Smooth muscle cell (in vitro differentiated cells): ENCODE data around the gene GRIK5. TPM values are rescaled to one million over a fixed set of nuclear protein-coding genes. Genes with fewer than 3 reads are reported as not detected.

Source experiments
- DNase-seq: peaks from one replicate; lab custom pipeline; 2025; ENCODE audit not compliant: unreplicated experiment; lab: John Stamatoyannopoulos, UW
- H2AFZ ChIP-seq: fragments of 200-600 bp; sonication (generic); 2 replicates; pipeline ENCODE4 v1.6.0; 2016; ENCODE audit warnings: antibody characterized with exemption, low read depth, mild to moderate bottlenecking
- H3F3A ChIP-seq: fragments of 200-600 bp; sonication (generic); 2 replicates; pipeline ENCODE4 v1.6.0; 2017; ENCODE audit warnings: antibody characterized with exemption, low read depth
- H3K27ac ChIP-seq: fragments of 200-600 bp; sonication (generic); 2 replicates; pipeline ENCODE4 v1.5.1; 2016; ENCODE audit warnings: low read depth, mild to moderate bottlenecking
- H3K27me3 ChIP-seq: fragments of 200-600 bp; sonication (generic); 2 replicates; pipeline ENCODE4 v1.6.1; 2016; ENCODE audit warnings: low read depth, mild to moderate bottlenecking
- H3K36me3 ChIP-seq: fragments of 200-600 bp; sonication (generic); 2 replicates; pipeline ENCODE4 v1.5.1; 2016; ENCODE audit warnings: low read depth
- H3K4me1 ChIP-seq: fragments of 200-600 bp; sonication (generic); 2 replicates; pipeline ENCODE4 v1.5.1; 2016; ENCODE audit warnings: low read depth
- H3K4me2 ChIP-seq: fragments of 200-600 bp; sonication (generic); 2 replicates; pipeline ENCODE4 v1.6.0; 2016; ENCODE audit warnings: mild to moderate bottlenecking
- H3K4me3 ChIP-seq: fragments of 200-600 bp; sonication (generic); 2 replicates; pipeline ENCODE4 v1.5.1; 2016; ENCODE audit warnings: mild to moderate bottlenecking
- H3K79me2 ChIP-seq: fragments of 200-600 bp; sonication (generic); 2 replicates; pipeline ENCODE4 v1.6.0; 2016; ENCODE audit warnings: low read depth, mild to moderate bottlenecking
- H3K9ac ChIP-seq: fragments of 200-600 bp; sonication (generic); 2 replicates; pipeline ENCODE4 v1.6.0; 2016; ENCODE audit warnings: low read depth
- H3K9me3 ChIP-seq: fragments of 200-600 bp; sonication (generic); replicated peaks from 2 replicates; pipeline ENCODE4 v1.5.1; 2016; ENCODE audit warnings: low read depth
- H4K20me1 ChIP-seq: fragments of 200-600 bp; sonication (generic); 2 replicates; pipeline ENCODE4 v1.6.0; 2016; ENCODE audit warnings: low read depth
- CTCF ChIP-seq: fragments of 200-600 bp; sonication (generic); IDR thresholded peaks from 2 replicates; pipeline ENCODE4 v1.5.1; 2017; ENCODE audit warnings: borderline replicate concordance, mild to moderate bottlenecking, antibody characterized with exemption; ENCODE audit not compliant: insufficient read depth, poor library complexity, severe bottlenecking
- WGBS: methylation state at CpG from one replicate; pipeline ENCODE4 v1.1.7; 2016; ENCODE audit warnings: low lambda C conversion rate; 5-methylcytosine and 5-hydroxymethylcytosine counted together
- polyA plus RNA-seq: library from polyadenylated mRNA; unstranded; fragments of >200 nt; fragmentation: Nextera tagmentation; extraction: Ambion mirVana; gene quantifications from 2 replicates; pipeline ENCODE4 v1.2.1, GENCODE V29; 2016
- total RNA-seq: library from RNA; depleted of rRNA; stranded (reverse); fragments of >200 nt; gene quantifications from 2 replicates; pipeline ENCODE4 v1.2.3, GENCODE V29; 2014

Gene GRIK5
- total and polyA plus RNA-seq, 2 experiments from 2014 or later: 0.67 to 2.0 TPM

DNA sequence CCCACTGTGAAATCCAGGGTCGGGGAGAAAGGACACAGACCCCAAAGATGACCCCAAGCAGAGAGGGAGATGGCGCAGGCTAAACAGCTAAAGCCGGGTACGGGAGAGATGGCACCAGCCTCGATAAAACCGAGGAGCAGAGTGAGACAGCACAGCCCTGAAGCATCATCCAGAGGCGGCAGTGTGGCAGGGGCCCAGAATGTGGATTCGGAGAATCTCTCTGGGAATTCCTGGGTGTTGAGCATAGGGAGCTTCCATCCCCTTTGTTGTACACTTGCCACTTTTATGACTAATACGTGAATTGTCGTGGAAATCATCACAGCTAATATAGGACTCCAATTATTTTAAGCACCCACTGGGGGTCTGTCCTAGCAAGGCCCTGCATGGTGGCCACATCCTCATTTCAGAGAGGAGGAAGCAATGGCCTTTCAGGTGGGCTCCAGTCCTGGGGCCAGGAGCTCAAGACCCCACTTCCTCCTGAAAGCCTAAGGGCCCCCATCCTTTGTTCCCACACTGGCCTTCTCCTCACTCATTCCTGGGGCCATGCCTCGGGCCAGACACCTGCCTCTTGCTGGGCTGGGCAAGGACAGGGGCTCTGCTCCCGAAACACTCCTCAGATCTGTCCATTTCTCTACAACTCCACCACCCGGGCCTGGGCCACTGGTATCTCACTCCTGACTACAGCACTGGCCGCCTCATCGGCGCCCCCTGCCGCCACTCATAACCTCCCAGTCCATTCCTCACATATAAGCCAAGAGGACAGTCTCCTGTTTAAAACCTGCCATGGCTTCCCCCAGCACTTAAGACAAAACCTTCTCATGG, 46.7 kb downstream of the GRIK5 start:
- H3K9me3 ChIP-seq: no peaks in the 10 kb centered on the region
- no peaks in the 10 kb centered on the region for H3K4me1 ChIP-seq
- H3K9ac ChIP-seq: no peak overlapping the region
- H3K4me3 ChIP-seq: no peak overlapping the region
- H3K4me2 ChIP-seq: no peak overlapping the region
- H3K27ac ChIP-seq: no peak overlapping the region
- H2AFZ ChIP-seq: no peak overlapping the region
- no peaks in the 10 kb centered on the region for H3K36me3 ChIP-seq
- no peak for DNase-seq
- H3K27me3 ChIP-seq: no peaks in the 10 kb centered on the region
- H3K79me2 ChIP-seq: no peaks in the 10 kb centered on the region
- peak; percentile 19 for TF ChIP-seq CTCF
- 73% methylated on average over 17 of the region's 17 CpGs for WGBS
- no peaks in the 10 kb centered on the region for H3F3A ChIP-seq
- H4K20me1 ChIP-seq: no peaks in the 10 kb centered on the region

GRCh38 chr19:42022616-42023015, 47.4 kb downstream of the GRIK5 start:
- Histone ChIP-seq H3K4me1 (no peaks in the 10 kb centered on the region), H2AFZ (no peak overlapping the region), H3K9ac (no peak overlapping the region), H3K9me3 (no peaks in the 10 kb centered on the region), H3K4me3 (no peak overlapping the region), H3K27me3 (no peaks in the 10 kb centered on the region), H3K36me3 (no peaks in the 10 kb centered on the region), H4K20me1 (no peaks in the 10 kb centered on the region), H3F3A (no peaks in the 10 kb centered on the region), H3K79me2 (no peaks in the 10 kb centered on the region), H3K27ac (no peak overlapping the region), H3K4me2 (no peak overlapping the region)
- WGBS: 67% methylated on average over 5 of the region's 5 CpGs
- TF ChIP-seq CTCF: no peak
- DNase-seq: no peak

- no peaks in the 10 kb centered on the region for H3K4me1 ChIP-seq
- 80% methylated on average over 15 of the region's 15 CpGs for WGBS
- H3K4me2 ChIP-seq: no peak overlapping the region
- H3K9ac ChIP-seq: no peak overlapping the region
- no peaks in the 10 kb centered on the region for H4K20me1 ChIP-seq
- no peaks in the 10 kb centered on the region for H3K79me2 ChIP-seq
- no peak for DNase-seq
- no peak overlapping the region for H3K4me3 ChIP-seq
- no peak overlapping the region for H3K27ac ChIP-seq
- H3K27me3 ChIP-seq: no peaks in the 10 kb centered on the region
- H3F3A ChIP-seq: no peaks in the 10 kb centered on the region
- no peaks in the 10 kb centered on the region for H3K9me3 ChIP-seq
- TF ChIP-seq CTCF: no peak
- no peak overlapping the region for H2AFZ ChIP-seq
- H3K36me3 ChIP-seq: no peaks in the 10 kb centered on the region
Measured at GRCh38 chr19:42021185-42021584, 48.8 kb downstream of the GRIK5 start.
